ENCODE measurements around the gene HAUS8.

The HAUS8 gene

DNA sequence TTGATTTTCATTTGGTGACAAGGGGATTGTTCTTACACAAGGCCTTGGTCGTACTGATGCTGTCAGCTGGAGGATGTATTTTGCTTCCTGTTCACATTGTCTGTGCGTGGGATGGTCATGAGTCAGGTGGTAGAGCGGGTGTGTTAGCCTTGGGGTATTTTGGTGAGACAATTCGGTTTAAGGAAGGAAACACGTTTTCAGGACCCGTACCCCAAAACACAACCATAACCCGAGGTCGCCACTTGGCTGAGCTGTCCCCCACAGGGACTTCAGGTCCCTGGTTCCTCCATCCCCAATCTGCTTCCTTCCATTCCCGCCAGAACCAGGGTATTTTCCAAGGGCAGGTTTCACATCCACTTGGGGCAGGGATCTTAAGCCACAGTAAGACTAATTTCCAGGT is 15.3 kb upstream of the HAUS8 start:
- no peak overlapping the region for H2AFZ ChIP-seq (ENCODE audit: low read depth, low read length, severe bottlenecking)
- no peak overlapping the region for H3K27ac ChIP-seq (ENCODE audit: low read depth, low read length)
- no peaks in the 10 kb centered on the region for H3K36me3 ChIP-seq (ENCODE audit: low read length)
- no peak for TF ChIP-seq EZH2phosphoT487 (conservative IDR thresholded peaks at IDR 0.05; ENCODE audit: low read length)
- TF ChIP-seq, protein P1, sequence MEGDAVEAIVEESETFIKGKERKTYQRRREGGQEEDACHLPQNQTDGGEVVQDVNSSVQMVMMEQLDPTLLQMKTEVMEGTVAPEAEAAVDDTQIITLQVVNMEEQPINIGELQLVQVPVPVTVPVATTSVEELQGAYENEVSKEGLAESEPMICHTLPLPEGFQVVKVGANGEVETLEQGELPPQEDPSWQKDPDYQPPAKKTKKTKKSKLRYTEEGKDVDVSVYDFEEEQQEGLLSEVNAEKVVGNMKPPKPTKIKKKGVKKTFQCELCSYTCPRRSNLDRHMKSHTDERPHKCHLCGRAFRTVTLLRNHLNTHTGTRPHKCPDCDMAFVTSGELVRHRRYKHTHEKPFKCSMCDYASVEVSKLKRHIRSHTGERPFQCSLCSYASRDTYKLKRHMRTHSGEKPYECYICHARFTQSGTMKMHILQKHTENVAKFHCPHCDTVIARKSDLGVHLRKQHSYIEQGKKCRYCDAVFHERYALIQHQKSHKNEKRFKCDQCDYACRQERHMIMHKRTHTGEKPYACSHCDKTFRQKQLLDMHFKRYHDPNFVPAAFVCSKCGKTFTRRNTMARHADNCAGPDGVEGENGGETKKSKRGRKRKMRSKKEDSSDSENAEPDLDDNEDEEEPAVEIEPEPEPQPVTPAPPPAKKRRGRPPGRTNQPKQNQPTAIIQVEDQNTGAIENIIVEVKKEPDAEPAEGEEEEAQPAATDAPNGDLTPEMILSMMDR (IDR thresholded peaks at IDR 0.05; ENCODE audit: insufficient read depth, low read length, poor library complexity, severe bottlenecking) = no peak
- H3K27me3 ChIP-seq (ENCODE audit: low read length) = no peaks in the 10 kb centered on the region
- H3K79me2 ChIP-seq (ENCODE audit: insufficient read depth, low read length) = peaks cover 98% of the 10 kb centered on the region
- no peaks in the 10 kb centered on the region for H3K9me3 ChIP-seq (ENCODE audit: insufficient read depth, low read length)
- H4K20me1 ChIP-seq (ENCODE audit: low read depth, low read length) = no peaks in the 10 kb centered on the region
- H3K9me2 ChIP-seq (replicated peaks; ENCODE audit: insufficient read depth, low read length) = no peaks in the 10 kb centered on the region
- no peak overlapping the region for H3K4me2 ChIP-seq (ENCODE audit: low read depth, low read length, poor library complexity, severe bottlenecking)
- H3K4me3 ChIP-seq (ENCODE audit: insufficient read depth, low read length, poor library complexity, severe bottlenecking) = no peak overlapping the region
- no peak overlapping the region for H3K9ac ChIP-seq (ENCODE audit: low read length)
- H3F3A ChIP-seq (ENCODE audit: insufficient read depth) = no peaks in the 10 kb centered on the region

DNA sequence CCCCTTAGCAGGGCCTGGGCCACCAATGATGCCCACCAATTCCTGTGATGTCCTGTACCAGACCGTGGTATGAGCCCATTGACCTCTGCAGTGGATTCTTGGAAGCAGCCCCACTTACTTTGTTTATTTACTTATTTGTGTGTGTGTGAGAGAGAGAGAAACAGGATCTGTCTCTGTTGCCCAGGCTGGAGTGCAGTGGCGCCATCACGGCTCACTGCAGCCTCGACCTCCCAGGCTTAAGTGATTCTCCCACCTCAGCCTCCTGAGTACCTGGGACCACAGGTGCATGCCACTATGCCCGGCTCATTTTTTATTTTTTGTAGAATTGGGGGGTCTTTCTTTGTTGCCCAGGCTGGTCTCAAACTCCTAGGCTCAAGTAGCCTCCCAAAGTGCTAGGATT is 13.3 kb upstream of the HAUS8 start:
- no peaks in the 10 kb centered on the region for H4K20me1 ChIP-seq (ENCODE audit: low read depth, low read length)
- H3K27me3 ChIP-seq (ENCODE audit: low read length) = no peaks in the 10 kb centered on the region
- H3K9me2 ChIP-seq (replicated peaks; ENCODE audit: insufficient read depth, low read length) = no peaks in the 10 kb centered on the region
- no peak overlapping the region for H3K27ac ChIP-seq (ENCODE audit: low read depth, low read length)
- H3K9ac ChIP-seq (ENCODE audit: low read length) = no peak overlapping the region
- TF ChIP-seq, protein P1 (IDR thresholded peaks at IDR 0.05; ENCODE audit: insufficient read depth, low read length, poor library complexity, severe bottlenecking) = no peak
- TF ChIP-seq EZH2phosphoT487 (conservative IDR thresholded peaks at IDR 0.05; ENCODE audit: low read length) = no peak
- H3K4me2 ChIP-seq (ENCODE audit: low read depth, low read length, poor library complexity, severe bottlenecking) = no peak overlapping the region
- H3K79me2 ChIP-seq (ENCODE audit: insufficient read depth, low read length) = peaks cover 100% of the 10 kb centered on the region
- no peaks in the 10 kb centered on the region for H3K9me3 ChIP-seq (ENCODE audit: insufficient read depth, low read length)
- no peak overlapping the region for H2AFZ ChIP-seq (ENCODE audit: low read depth, low read length, severe bottlenecking)
- no peaks in the 10 kb centered on the region for H3F3A ChIP-seq (ENCODE audit: insufficient read depth)
- H3K4me3 ChIP-seq (ENCODE audit: insufficient read depth, low read length, poor library complexity, severe bottlenecking) = no peak overlapping the region
- no peaks in the 10 kb centered on the region for H3K36me3 ChIP-seq (ENCODE audit: low read length)

DNA sequence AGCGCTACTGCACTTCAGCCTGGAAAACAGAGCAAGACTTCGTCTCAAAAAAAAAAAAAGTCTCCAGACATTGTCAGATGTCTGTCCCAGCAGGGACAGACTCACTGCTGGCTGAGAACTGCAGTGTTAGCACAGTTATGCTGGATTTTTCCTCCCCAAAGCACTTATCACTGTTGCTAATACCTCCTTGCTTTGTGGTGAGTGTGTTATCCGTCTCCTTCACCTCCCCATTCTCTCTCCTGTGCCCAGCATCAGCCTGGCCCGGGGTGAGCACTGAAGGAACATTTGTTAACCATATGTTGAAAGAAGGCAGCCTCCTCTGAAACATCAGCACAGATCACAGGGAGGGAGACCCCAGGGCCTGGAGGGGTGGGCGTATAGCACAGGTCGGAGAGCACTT is 11.6 kb upstream of the HAUS8 start:
- Histone ChIP-seq H3K9me3 (ENCODE audit: insufficient read depth, low read length) (no peaks in the 10 kb centered on the region), H3F3A (ENCODE audit: insufficient read depth) (no peaks in the 10 kb centered on the region), H3K4me3 (ENCODE audit: insufficient read depth, low read length, poor library complexity, severe bottlenecking) (no peak overlapping the region), H3K4me2 (ENCODE audit: low read depth, low read length, poor library complexity, severe bottlenecking) (no peak overlapping the region), H3K79me2 (ENCODE audit: insufficient read depth, low read length) (peaks cover 100% of the 10 kb centered on the region), H3K27me3 (ENCODE audit: low read length) (no peaks in the 10 kb centered on the region), H4K20me1 (ENCODE audit: low read depth, low read length) (no peaks in the 10 kb centered on the region; the same call in 1 of the 2 replicates), H3K9me2 (replicated peaks; ENCODE audit: insufficient read depth, low read length) (no peaks in the 10 kb centered on the region), H3K36me3 (ENCODE audit: low read length) (no peaks in the 10 kb centered on the region), H2AFZ (ENCODE audit: low read depth, low read length, severe bottlenecking) (no peak overlapping the region), H3K9ac (ENCODE audit: low read length) (no peak overlapping the region), H3K27ac (ENCODE audit: low read depth, low read length) (no peak overlapping the region)
- TF ChIP-seq EZH2phosphoT487 (conservative IDR thresholded peaks at IDR 0.05; ENCODE audit: low read length) = no peak
- TF ChIP-seq, protein P1 (IDR thresholded peaks at IDR 0.05; ENCODE audit: insufficient read depth, low read length, poor library complexity, severe bottlenecking) = no peak
